ENCODE results near the gene IFT52.
"Not testable (repeated sequence)": the region's sequence is repeated elsewhere in the genome, so short reads cannot be mapped to it uniquely, and the experiment has no call there.

Gene IFT52

DNA sequence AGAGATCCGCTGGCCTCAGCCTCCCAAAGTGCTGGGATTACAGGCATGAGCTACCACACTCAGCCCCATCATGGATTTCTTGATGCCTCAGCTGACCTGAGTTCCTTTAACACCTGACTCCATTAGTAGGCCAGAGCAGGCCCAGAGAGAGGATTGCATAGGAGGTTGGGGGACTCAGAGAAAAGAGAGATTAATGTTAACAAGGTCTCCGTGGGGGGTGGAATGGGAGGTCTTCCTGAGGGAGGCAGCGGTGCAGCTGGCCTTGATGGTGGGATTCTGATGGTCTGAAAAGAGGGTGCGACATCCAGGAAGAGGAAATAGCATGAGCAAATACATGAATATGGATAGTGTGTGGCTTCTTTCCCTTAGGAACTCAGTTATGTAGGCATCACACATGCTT lies 22.0 kb upstream of the IFT52 start:
- DNase-seq (ENCODE audit: low read depth): no peak

DNA sequence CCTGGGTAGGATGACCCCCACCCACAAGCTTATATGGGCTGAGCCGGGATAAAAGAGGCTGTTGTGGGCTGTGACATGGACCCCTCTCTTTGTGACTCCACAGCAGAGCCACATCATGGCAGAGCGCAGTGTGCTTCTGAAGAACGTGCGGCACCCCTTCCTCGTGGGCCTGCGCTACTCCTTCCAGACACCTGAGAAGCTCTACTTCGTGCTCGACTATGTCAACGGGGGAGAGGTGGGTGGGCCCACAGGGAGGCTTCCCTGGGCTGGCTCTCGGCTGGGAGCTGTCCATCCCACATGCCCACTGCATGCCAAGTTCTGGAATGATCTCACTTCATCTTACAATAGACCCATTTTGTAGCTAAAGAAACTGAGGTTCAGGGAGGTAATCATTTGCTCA lies 21.5 kb upstream of the IFT52 start:
- DNase-seq (ENCODE audit: low read depth): no peak

DNA sequence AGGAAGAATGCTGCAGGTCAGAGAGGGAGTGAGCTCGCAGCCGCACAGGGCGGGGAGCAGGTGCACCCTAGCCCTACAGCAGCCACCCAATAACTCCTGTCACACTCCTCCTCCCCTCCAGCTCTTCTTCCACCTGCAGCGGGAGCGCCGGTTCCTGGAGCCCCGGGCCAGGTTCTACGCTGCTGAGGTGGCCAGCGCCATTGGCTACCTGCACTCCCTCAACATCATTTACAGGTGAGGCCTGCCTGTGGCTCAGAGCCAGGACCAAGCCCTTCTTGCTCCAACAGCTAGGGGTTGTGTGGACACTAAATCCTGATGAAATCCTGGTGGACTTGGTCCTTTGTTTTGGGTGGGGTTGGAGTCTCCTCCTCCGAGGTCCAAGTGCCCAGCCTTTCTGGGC lies 20.2 kb upstream of the IFT52 start:
- DNase-seq (ENCODE audit: low read depth): no peak

DNA sequence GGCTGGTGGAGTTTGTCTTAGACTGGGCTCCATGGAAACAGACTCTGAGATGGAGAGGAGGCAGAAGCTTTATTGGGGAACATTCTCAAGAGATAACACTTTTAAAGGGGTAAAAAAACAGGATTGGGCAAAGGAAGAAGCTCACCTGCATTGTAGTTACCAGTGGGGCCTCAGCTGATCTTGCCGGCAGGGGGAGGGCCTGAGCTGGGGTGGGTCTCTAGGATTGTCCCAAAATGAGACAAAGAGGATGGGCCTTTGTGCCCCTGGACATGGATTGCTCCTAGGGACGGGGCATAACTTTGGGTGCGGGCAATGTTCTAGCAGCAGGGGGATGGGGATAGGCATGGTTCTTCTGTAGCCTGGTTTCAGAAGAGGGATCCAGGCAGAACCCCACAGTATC lies 19.4 kb upstream of the IFT52 start:
- DNase-seq (ENCODE audit: low read depth): no peak

DNA sequence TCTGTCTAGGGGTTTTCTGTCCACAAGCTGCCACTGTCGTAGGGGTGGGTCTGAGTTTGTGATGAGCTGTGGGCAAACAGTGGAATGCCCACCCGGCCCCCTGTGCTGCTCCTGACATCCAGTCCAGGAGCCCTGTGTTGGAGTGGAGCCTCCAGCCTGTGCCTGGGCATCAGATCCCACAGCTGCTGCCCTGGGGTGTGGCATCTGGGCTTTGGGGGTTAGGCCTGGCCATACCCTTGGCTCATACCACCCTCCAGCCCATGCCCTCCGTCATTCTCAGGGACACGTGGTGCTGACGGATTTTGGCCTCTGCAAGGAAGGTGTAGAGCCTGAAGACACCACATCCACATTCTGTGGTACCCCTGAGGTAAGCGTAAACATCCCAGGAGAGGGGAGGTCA lies 19.0 kb upstream of the IFT52 start:
- no peak for DNase-seq (ENCODE audit: low read depth)

DNA sequence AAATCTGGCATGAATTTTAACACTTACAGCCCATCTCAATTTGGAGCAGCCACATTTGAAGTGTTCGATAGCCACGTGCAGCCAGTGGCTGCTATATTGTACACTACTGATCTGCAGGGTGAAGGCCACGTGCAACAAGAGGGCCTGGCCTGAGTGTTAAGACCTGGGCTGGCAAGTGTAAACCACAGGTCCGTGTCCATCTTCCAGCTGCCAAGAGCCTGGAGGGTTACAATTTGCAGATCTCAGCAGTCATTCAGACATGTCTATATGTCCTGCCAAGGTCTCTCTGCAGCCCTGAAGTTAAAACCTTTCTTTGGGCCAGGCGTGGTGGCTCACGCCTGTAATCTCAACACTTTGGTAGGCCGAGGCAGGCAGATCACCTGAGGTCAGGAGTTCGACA lies 17.8 kb upstream of the IFT52 start:
- no peak for DNase-seq (ENCODE audit: low read depth)

DNA sequence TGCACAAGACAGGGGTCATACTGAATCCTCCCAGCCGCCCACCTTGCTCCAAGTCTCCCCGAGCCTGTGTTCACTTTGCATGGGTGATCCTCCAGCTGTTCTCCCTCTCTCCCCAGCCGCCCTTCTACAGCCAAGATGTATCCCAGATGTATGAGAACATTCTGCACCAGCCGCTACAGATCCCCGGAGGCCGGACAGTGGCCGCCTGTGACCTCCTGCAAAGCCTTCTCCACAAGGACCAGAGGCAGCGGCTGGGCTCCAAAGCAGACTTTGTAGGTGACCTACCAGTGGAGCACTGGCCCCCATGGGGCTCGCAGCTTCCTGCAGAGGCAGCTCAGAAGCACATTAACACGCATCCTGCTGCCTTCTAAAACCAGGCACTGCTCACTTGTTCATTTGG lies 14.6 kb upstream of the IFT52 start:
- DNase-seq (ENCODE audit: low read depth): no peak

DNA sequence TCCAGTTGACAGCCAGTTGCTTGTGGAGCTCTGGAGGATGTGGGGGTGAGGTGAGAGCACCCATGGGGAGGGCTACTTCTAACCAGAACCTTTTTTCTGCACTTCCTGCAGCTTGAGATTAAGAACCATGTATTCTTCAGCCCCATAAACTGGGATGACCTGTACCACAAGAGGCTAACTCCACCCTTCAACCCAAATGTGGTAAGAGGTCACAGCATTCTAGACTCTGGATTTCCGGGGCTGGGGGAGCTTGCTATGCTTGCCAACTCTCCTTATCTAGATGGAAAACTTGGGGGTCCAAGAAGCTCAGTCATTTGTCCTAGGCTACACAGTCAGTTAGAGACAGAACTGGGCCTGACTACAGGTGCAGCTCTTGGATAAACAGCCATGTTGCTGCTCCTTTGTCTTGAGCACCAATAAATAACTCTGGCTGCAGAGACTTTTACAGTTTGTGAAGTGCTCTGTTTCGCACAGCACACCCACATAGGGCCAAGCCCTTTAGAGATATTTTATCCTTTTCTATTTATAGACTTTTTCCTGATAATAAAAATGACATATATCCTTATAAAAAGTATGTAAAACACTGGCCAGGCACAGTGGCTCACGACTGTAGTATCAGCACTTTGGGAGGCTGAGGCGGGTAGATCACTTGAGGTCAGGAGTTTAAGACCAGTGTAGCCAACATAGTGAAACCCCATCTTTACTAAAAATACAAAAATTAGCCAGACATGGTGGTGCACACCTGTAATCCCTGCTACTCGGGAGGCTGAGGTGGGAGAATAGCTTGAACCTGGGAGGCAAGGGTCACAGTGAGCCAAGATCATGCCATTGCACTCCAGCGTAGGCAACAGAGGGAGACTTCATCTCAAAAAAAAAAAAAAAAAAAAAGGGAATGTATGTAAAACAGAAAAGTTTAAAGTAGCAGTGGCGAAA lies 10.6 kb upstream of the IFT52 start:
- DNase-seq (ENCODE audit: low read depth): no peak

DNA sequence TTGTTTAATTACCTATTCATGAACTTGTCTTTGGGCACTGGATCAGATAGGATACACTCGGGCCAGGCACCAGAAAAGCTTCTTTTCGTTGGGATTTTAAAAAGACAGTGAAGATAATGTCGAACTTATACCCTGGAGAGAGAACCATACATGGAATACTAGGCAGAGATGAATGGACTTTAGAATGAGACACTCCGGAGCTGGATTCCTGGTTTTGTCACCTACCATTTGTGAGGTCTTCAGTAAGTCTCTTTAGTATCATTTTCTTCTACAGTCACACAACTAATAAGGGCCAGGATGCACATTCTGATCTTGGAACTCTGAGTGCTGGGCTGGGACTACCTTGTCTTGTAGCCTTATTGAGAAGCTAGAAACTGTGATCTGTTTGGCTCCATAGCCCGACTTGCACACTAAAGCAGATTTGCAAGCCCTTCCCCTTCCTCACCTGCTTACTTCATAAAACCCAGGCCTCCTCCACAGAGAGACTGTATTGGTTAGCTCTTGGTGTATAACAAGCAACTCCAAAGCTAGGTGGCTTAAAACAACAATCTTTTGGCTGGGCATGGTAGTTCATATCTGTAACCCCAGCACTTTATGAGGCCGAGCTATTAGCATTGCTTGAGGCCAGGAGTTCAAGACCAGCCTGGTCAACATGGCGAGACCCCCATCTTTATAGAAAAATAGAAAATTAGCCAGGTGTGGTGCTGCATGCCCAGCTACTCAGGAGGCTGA lies 7.4 kb upstream of the IFT52 start:
- no peak for DNase-seq (ENCODE audit: low read depth)

DNA sequence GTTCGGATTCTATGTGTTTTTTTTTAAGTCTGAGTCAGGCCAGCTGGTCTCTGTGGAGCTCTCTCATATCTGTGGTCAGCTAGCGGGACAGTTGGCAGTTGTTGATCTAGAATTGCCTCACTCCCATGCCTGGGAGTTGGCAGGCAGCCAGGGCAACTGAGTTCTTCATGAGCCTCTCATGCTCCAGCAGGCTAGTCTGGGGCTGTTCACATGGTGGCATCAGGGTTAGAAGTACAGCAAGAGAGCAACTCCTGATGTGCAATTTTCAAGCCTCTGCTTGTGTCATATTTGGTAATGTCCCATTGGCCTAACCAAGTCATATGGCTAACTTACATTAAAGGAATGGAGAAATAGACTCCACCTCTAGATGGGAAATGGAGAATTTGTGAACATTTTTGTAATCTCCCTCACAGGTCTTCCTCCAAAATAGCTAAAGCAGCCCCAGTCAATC lies 6.7 kb upstream of the IFT52 start:
- no peak for DNase-seq (ENCODE audit: low read depth)

DNA sequence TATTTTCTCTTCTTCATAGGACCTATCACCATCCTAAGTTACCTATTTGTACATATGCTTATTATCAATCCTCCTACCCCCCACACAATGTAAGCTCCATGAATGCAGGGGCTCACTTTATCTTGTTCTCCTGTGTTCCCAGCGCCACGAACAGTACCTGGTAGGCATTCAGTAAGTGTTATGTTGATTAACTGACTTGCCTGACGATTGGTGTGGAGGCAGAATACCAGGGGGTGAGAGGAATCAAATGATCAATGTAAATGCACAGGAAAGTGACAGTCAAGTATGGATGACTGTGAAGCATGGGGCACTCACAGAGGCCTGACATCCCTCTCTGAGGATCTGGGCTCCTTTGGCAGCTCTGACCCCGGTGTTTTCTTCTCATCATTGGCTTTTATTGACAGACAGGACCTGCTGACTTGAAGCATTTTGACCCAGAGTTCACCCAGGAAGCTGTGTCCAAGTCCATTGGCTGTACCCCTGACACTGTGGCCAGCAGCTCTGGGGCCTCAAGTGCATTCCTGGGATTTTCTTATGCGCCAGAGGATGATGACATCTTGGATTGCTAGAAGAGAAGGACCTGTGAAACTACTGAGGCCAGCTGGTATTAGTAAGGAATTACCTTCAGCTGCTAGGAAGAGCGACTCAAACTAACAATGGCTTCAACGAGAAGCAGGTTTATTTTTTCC lies 6.1 kb upstream of the IFT52 start:
- DNase-seq (ENCODE audit: low read depth): no peak

DNA sequence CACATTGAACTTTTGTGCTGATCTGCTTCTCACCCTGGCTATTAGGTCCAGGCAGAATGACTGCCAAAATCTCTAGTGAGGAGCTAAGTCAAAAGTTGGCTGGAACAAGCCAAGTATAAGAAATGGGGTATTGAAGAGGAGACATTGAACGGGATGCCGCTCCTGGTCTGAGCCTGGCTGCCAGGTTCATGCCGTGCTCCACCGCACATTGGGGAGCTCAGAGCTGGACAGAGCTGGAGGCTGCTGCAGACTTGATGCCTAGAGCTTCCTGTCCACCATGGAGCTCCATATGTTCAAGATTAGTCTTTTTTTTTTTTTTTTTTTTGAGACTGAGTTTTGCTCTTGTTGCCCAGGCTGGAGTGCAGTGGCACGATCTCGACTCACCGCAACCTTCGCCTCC lies 4.1 kb upstream of the IFT52 start:
- DNase-seq (ENCODE audit: low read depth): no peak

DNA sequence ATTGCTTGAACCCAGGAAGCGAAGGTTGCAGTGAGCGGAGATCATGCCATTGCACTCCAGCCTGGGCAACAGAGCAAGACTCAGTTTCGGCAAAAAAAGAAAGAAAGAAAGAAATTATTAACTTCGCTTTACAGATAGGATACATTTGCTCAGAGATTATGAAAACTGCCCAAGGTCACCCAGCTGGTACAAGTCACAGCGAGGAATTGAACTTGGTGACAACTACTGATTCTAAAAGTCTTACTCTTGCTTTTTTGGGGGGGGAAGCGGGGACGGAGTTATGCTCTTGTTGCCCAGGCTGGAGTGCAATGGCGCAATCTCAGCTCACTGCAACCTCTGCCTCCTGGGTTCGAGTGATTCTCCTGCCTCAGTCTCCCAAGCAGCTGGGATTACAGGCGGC lies 2.2 kb upstream of the IFT52 start:
- not testable (repeated sequence) for DNase-seq (ENCODE audit: low read depth)

DNA sequence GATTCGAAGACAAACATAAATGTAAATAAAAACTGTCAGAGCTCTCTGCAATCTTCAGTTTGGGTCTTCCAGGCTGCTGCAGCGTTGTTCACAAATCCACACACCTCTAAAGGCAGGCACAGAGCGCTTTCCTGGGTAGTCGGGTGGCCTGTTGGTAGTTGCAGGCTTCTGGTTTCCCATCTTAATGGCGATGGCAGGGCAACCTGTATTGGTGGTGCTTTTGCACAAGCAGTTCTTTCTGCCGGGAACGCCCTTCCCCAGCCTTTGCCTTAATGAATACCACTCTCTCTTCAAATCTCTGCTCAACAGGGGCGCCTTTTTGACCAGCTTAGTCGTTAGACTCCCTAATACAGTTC lies 723 bp upstream of the IFT52 start:
- DNase-seq (ENCODE audit: low read depth): no peak

DNA sequence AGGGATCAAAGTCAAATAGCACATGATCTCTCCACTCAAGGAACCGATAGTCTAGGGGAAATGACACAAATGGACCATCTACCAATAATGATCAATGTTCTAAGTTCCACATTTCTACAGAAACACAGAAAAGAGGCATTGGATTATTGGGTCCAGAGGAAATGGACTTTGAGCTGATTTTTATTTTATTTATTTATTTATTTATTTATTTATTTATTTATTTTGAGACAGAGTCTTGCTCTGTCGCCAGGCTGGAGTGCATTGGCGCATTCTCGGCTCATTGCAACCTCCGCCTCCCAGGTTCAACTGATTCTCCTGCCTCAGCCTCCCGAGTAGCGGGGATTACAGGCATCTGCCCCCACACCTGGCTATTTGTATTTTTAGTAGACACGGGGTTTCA lies 11.2 kb downstream of the IFT52 start:
- DNase-seq (ENCODE audit: low read depth): not testable (repeated sequence)

DNA sequence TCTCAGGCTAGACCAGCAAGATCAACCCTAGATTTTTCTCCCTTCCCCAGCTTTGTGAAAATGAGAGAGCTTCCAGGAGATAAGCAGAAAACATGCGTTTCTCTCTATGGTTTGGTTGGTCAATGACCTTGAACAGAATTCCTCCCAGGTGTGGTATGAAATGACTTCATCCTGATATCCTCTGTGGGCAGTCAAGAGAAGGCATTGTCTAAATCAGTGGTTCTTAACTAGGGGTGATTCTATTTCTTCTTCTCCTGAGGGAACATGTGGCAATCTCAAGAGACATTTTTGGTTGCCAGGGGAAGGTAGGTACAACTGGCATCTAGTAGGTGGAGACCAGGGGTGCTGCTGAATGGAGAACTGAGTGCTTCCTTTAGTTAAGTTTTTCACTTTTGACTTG lies 12.4 kb downstream of the IFT52 start:
- DNase-seq (ENCODE audit: low read depth): no peak

DNA sequence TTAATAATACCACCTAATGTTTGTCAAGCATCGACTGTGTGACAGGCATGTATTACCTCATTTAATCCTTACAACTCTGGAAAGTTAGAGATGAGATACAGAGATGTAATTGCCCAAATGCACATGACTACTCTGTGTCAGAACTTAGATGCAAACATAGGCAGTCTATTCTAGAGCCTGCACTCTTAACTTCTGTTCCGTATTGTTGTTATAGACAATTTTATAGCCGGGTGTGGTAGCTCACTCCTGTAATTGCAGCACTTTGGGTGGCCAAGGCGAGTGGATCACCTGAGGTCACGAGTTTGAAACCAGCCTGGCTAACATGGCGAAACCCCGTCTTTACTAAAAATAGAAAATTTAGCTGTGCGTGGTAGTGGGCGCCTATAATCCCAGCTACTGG lies 15.0 kb downstream of the IFT52 start:
- no peak for DNase-seq (ENCODE audit: low read depth)

DNA sequence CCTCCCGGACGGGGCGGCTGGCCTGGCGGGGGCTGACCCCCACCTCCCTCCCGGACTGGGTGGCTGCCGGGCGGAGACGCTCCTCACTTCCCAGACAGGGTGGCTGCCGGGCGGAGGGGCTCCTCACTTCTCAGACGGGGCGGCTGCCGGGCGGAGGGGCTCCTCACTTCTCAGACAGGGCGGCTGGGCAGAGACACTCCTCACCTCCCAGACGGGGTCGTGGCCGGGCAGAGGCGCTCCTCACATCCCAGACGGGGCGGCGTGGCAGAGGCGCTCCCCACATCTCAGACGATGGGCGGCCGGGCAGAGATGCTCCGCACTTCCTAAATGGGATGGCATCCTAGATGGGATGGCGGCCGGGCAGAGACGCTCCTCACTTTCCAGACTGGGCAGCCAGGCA lies 16.5 kb downstream of the IFT52 start:
- not testable (repeated sequence) for DNase-seq (ENCODE audit: low read depth)

DNA sequence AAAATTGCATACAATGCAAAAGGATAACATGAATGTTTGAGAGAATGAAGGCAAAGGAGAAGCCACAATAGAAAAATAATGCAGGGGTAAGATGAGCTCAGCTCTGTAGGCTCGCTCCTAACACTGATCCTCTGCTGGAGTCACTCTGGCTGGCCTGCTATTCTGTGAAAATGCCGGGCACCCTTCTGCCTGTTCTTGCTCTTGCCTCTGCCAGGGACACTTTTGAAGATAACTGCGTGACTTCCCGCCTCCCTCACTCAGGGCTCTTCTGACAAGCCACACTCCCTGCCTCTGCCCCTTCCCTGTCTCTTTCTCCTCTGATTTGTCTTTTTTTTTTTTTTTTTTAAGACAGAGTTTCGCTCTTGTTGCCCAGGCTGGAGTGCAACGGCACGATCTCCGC lies 40.9 kb downstream of the IFT52 start:
- no peak for DNase-seq (ENCODE audit: low read depth)

DNA sequence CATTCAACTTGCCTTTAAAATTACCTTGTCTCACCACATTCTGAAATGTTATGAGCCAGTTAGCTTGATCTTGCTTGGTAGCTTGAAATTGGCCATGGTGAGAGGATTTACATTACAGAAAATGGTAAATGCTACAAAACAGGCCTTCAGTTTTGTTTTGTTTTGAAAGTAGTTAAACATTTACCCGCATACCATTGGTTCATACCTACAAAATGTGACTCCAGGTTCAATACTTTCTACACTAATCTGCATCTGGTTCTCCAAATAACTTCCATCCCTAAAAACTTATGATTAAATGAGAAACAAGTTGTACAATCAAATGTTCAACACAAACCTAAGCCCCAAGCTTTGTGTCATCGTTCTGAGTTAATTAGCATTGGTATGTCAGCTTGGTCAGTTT lies 45.7 kb downstream of the IFT52 start:
- DNase-seq (ENCODE audit: low read depth): no peak

DNA sequence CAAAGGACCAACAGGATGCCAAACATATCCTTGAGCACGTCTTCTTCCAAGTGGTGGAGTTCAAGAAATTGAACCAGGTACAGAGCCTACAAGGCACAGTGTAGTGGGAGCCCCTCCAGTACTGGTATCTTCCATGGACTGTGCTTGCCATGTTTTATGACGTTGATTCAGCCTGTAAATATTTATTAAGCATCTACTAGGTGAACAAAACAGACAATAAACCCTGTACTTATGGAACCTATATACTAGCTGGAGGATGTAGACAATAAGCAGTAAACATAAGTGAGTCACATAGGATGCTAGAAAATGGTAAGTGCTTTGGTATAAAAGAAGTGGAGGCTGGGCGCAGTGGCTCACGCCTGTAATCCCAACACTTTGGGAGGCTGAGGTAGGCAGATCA lies 51.8 kb downstream of the IFT52 start:
- no peak for DNase-seq (ENCODE audit: low read depth)

DNA sequence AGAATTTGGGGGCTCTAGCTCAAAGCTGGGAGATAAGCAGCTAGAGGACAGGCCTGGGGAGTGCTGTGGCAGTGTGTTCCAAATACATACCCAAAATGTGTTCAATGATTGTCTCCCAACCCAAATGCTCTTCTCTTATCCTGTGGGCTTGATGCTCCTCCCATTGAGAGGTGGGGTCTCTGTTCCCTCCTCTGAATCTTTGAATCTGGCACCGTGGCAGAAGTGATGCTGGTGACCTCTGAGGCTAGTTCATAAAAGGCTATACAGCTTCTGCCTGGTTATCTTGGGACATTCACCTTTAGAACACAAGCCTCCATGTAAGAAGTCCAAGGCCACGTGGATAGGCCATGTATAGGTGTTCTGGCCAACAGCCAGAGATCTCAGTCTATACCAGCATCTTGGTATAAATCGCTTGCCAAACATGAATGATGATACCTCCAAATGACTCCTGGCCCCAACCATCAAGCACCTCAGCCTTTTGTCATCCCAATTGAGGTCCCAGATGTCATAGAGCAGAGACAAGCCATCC lies 60.3 kb downstream of the IFT52 start:
- DNase-seq (ENCODE audit: low read depth): no peak

All from activated T-cell treated with anti-CD3 and anti-CD28 coated beads for 1 hour (primary cell).